MV-4-11 (cell line): Measurements from ENCODE around the gene TGFB2.
A peak's percentile ranks its signal among the peaks of the same experiment; 100 is the strongest.

Experiments used
- DNase-seq: peaks from one replicate; lab custom pipeline; 2025; lab: John Stamatoyannopoulos, UW

TGFB2 gene

GRCh38 chr1:218462587-218462986, 117.5 kb downstream of the TGFB2 start:
- no peak for DNase-seq

GRCh38 chr1:218463194-218464156, 118.3 kb downstream of the TGFB2 start:
- peak; percentile 88 for DNase-seq

DNA sequence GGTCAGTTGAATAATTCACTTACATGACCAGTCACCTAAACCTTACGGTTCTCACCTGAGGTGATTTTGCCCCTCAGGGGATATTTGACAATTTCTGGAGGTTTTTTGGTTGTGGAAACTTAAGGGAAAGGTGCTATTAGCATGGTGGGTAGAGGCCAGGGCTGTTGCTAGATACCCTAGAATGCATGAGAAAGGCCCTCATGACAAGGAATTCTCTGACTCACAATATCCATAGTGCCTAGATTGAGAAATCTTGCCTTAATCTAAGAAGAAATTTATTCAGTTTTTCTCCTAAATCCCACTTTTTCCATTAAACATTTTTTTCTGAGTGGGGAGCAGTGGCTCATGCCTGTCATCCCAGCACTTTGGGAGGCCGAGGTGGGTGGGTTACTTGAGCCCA, 119.7 kb downstream of the TGFB2 start:
- no peak for DNase-seq

- DNase-seq, result no peak
Measured at GRCh38 chr1:218466341-218467010, 121.3 kb downstream of the TGFB2 start.

- peak; percentile 69 for DNase-seq
Measured at GRCh38 chr1:218467101-218468072, 122.3 kb downstream of the TGFB2 start.

DNA sequence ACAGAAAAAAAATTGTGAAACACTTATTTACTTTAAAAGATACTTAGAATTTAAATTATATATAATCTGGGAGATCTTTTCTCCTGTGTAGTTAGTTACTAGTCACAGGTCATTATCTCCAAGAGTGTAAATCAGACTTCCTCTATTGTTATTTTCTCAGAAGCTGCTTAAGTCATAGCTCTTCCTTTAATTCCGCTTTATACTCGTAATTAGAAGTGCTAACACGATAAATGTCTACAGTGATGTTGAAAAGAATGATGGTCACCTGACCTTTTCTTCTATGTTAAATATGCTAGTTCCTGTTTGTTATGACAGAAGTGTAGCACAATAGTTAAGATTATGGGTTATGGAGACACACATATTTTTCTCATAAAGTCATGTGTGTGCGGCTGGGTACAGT, 123.6 kb downstream of the TGFB2 start:
- DNase-seq, result peak; percentile 42

GRCh38 chr1:218472885-218473284, 127.7 kb downstream of the TGFB2 start:
- no peak for DNase-seq

DNA sequence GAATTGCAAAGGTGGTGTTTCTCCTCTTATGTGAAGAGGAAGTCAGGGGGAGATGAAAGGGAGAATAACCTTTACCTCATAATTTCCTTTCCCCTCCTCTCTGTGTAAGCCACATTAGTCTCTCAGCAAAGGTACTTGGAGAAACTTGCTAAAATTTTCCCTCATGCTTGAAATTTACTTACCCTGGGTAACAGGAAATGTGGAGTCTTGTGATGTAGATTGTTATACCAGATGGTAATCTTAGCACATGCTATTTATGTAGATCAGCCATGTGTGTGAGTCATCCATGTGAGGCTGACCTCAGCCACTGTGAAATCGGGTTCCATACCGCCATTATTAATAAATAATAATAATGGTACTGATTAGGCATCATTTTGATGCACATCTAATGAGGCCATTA, 128.4 kb downstream of the TGFB2 start:
- peak; percentile 62 for DNase-seq

- DNase-seq, result peak; percentile 79
Measured at GRCh38 chr1:218474128-218474527, 129.0 kb downstream of the TGFB2 start.

DNA sequence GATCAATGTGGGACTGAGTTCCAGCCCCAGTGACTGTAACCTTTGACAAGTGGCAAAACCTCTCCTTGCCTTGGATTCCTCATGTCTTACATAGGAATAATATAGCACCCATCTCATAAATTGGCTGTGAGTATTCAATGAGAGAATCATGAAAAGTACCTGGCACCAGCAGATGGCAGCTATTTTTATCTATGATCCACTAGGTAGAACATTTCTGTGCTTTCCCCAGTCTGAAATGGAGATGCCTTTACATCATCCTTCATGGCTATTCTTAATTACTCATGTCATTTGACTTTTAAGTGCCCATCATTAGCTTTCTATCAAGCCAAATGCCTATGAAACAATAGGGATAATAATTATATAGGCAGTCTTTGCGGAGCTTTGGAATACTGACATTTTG, 130.1 kb downstream of the TGFB2 start:
- DNase-seq, result no peak

- DNase-seq, result no peak
Measured at GRCh38 chr1:218475699-218476098, 130.6 kb downstream of the TGFB2 start.

GRCh38 chr1:218476385-218476784, 131.2 kb downstream of the TGFB2 start:
- peak; percentile 29 for DNase-seq

DNA sequence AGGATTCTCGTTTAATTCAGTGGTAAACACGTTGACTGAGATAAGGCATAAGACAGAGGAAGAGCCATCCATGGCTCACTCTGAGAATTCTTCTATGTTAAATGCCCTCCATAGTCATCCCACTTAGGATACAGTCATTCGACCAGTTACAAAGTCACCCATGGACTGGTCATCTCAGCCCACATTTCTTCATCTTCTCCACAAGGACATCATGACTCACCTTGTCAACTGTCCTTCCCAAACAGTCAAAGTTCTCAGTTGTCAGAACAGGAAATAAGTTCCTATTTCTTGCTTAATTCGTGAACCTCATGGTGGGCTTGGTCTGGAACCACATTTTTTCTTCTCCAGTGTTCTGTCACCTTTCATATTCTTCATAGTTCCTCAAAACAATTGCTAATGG, 133.2 kb downstream of the TGFB2 start:
- peak; percentile 79 for DNase-seq

GRCh38 chr1:218479436-218480115, 134.4 kb downstream of the TGFB2 start:
- no peak for DNase-seq

GRCh38 chr1:218480137-218480536, 135.0 kb downstream of the TGFB2 start:
- DNase-seq, result no peak

DNA sequence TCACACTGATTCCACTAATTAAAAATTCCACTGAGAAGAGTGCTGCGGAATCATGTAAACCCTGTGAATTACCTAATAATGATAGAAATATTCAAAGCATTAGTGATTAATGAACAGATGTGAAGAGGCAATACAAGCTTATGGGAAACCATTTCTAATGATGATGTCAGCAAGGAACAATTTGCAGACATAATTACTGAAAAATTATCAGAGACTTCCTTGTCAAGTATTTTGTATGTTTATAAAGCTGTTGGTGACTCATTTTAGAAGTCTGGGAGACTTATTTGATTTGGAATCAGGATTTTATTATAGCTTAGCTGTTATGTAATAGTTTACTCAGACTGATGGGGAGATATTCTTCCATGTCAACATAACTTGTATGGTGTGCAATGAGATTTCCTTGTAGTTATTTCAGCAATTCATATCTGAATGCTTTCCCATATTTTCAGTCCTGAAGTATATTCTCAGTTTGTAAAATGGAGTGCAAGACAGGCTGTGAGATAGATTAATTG, 135.5 kb downstream of the TGFB2 start:
- no peak for DNase-seq

DNA sequence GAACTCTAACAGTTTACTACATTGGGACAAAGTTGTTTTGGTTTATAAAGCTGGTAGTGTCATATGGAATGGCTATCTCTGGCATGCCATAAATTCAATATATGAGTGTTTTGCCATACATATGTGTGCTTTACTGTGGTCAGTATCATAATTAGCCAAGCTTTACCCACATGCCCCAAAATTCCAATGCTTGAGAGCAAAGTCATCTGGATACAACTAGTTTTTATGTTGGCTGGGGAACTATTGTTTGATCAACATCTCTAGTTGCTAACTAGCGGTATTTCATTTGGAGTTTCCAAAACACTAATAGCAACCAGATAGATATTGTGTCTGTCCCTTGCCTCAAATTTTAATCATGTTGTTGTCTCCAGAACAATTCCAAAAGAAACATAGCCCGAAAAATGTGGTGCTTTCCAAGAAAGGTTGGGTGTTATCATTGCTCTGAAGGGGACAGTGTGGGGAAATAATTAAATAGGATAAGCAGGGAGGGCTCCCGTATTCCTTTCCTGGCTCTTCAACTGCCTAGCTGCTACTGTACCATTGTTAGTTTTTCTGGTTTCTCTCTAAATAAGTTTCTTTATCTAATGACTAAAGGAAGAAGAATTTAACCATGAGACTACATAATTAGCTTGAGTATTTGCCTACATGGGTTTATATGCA, 136.1 kb downstream of the TGFB2 start:
- DNase-seq, result no peak

GRCh38 chr1:218482683-218483082, 137.5 kb downstream of the TGFB2 start:
- DNase-seq, result peak; percentile 65

DNA sequence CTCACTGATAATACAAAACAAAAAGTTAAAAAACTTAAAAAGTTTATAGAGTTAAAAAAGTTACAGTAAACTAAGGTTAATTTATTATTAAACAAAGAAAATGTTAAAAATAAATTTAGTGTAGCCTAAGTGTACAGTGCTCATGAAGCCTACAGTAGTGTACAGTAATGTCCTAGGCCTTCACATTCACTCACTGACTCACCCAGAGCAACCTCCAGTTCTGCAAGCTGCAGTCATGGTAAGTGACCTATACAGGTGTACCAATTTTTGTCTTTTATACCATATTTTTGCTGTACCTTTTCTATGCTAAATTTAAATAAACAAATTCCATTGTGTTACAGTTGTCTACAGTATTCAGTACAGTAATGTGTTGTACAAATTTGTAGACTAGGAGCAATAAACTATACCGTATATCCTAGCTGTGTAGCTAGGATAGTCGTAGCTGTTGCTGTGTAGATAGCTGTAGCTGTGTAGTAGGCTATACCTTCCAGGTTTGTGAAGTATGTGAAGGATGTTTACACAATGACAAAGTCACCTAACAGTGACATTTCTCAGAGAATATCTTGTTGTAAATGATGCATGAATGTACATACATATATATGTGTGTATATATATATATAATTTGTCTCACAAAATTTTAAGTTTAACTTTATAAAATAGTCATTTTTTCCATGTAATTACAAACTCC, 140.2 kb downstream of the TGFB2 start:
- no peak for DNase-seq

DNA sequence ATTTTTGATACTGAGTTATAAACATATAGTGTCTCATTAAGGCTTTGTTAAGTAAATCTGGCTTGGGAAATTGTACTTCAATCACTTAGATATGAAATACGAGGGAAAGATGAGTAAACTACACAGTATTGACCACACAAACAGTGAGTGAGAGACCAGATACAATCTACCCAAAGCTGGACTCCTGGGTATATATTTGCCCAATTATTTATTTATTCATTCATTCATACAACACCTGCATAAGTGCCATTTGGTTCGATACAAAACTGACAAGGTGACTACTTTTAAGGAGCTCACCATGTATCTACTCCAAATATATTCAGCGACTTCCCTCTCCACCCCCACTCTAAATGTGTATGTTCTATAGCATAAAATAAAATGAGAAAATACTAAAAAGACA, 143.4 kb downstream of the TGFB2 start:
- no peak for DNase-seq
